HG03354 (cell line): ENCODE results near the gene LDHAL6A.

Source experiments
- ATAC-seq: cut with Tn5 transposase; IDR thresholded peaks from one replicate; pipeline ENCODE4 v1.9.1; 2021; ENCODE audit warnings: mild to moderate bottlenecking; ENCODE audit not compliant: unreplicated experiment, poor library complexity, severe bottlenecking

Gene LDHAL6A

DNA sequence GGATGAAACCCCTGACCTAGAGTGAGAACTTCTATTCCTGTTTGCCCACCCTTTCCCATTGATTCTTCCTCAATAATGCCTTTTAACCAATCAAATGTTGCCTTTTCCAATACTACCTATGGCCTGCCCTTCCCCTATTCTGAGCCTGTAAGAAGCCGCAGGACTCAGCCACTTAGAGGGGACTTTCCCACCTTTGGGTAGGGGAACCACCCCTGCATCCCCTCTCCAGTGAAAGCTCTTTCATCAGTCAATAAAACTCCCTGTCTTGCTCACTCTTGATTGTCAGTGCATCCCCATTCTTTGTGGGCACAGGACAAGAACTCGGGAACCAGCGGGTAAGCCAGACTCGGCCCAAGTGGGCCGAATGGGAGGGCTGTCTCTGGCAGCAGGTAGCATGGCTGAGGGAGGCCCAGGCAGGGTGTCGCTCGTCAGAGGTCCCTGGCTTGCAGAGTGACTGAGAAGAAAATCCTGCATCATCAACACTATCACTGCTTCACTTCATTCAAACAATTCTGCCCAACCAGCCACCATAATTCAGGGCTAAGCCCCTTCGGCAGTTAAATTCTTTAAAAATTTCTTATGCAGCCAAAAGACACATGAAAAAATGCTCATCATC, 30.4 kb downstream of the LDHAL6A start:
- ATAC-seq = peak; percentile 48

- no peak for ATAC-seq
Measured at GRCh38 chr11:18490319-18490718, 34.7 kb downstream of the LDHAL6A start.

DNA sequence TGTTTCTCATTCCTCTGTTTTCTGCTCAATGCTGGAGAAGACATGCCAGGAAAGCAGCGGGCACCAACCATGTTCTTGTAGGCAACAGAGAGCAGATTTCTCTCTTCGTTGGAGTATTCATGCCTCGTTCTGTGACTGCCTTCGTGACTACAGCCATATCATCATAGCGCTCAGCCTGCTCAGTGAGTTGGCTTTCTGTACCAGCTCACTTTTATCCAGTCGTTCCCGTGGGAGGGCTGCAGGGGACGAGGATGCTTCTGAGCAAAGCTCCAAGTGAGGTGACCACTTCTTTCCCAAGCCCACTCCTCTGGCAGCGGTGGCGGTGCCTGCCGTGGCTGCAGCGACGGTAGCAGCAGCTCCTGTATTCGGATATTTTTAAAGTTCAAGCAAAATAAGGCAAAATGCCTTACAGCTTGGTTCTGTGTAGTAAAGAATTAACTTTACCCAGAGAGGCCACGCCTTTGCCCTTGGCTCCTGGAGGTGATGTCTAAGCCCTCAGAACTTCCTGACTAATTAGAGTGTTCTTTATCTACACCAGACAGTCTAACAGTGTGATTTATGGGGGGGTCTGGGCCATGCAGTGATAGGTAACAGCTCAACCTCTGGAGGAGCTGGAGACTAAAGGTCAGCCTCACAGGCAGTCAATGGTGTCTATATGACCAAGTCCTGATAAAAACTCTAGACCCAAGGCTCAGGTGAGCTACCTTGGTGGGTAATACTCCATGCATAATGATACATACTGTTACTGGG, 35.3 kb downstream of the LDHAL6A start:
- no peak for ATAC-seq

- ATAC-seq = no peak
Measured at GRCh38 chr11:18491924-18492323, 36.3 kb downstream of the LDHAL6A start.

DNA sequence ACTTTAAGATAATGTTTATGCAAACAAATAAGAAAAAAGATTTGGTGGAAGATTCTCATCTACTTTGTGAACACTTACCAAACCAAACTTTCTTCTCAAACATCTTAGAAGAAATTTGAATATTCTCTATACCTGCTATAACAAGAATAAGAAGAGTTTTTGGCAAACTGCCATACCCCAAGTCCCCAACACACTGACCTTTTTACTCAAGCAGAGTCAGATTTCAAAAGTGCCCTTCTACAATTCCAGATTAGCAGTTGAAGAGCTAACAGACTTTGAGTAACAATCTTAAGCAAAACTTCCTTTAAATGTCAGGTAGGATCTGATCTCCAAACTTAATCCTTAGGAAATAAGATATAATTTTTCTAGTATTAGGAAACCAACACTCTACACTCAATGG, 37.2 kb downstream of the LDHAL6A start:
- no peak for ATAC-seq

- ATAC-seq = no peak
Measured at GRCh38 chr11:18493310-18493709, 37.7 kb downstream of the LDHAL6A start.

GRCh38 chr11:18495271-18495670, 39.6 kb downstream of the LDHAL6A start:
- ATAC-seq = no peak

DNA sequence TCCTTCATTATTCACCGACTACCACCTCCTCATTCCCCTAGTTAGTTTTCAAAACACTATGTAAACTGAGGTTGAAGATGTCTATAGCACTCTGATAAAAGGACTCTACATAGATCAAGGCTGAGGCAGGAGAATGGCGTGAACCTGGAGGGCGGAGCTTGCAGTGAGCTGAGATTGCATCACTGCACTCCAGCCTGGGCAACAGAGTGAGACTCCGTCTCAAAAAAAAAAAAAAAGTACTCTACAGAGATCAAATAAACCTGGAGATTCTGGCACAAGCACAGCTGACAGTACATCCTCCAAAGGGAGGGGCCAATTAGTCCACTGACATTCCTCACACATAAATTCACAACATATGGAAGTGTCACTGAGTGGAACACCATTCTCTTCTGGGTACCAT, 40.0 kb downstream of the LDHAL6A start:
- ATAC-seq = no peak

DNA sequence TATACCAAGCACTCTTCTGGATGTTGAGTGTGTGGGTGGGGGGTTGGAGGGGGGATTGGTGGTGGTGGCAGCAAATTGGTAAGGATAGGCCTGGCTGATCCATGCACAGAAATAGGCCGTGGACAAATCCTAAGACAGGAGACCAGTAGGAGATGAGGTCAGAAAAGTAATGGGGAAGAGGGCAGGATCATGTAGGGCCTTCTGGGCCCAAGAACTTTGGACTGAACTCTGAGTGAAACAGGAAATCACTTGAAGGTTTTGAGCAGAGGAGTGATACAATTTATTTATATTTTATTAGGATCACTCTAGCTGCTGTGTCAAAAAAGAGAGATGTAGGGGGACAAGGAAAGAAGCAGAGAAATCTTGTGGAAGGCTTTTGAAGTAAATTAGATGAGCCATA, 42.4 kb downstream of the LDHAL6A start:
- no peak for ATAC-seq

- no peak for ATAC-seq
Measured at GRCh38 chr11:18501629-18502028, 46.0 kb downstream of the LDHAL6A start.

GRCh38 chr11:18502352-18502751, 46.7 kb downstream of the LDHAL6A start:
- no peak for ATAC-seq

DNA sequence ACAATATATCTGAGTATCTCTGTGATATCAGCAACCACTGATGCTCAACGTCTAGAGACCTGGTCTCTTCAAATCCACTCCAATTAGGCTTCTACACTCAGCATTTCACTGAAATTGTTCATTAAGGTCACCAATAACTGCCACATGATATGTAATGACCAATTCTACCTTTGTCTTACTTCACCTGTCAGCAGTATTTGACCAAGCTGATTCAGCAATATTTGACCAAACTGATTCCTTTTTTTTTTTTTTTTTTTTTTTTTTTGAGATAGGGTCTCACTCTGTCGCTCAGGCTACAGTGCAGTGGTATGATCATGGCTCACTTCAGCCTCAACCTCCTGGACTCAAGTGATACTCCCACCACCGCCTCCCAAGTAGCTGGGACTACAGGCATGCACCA, 65.5 kb downstream of the LDHAL6A start:
- no peak for ATAC-seq

- no peak for ATAC-seq
Measured at GRCh38 chr11:18522388-18522787, 66.7 kb downstream of the LDHAL6A start.

DNA sequence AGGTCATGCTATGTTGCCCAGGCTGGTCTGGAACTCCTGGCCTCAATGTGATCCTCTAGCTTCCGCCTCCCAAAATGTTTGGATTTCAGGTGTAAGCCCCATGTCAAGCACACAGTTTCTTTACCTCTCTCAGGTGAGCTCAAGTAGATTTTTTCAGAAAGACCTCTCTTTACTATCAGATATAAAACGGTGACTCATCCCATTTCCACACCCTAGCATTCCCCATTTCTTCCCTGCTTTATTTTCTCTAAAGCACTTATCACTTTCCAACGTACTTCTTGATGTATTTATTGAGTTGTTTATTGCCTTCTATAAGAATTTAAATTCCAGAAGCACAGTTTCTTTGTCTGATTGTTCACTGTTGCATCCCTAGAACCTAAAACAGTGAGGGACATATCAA, 67.4 kb downstream of the LDHAL6A start:
- no peak for ATAC-seq

- no peak for ATAC-seq
Measured at GRCh38 chr11:18524248-18524647, 68.6 kb downstream of the LDHAL6A start.

- ATAC-seq = no peak
Measured at GRCh38 chr11:18526130-18526520, 70.5 kb downstream of the LDHAL6A start.

DNA sequence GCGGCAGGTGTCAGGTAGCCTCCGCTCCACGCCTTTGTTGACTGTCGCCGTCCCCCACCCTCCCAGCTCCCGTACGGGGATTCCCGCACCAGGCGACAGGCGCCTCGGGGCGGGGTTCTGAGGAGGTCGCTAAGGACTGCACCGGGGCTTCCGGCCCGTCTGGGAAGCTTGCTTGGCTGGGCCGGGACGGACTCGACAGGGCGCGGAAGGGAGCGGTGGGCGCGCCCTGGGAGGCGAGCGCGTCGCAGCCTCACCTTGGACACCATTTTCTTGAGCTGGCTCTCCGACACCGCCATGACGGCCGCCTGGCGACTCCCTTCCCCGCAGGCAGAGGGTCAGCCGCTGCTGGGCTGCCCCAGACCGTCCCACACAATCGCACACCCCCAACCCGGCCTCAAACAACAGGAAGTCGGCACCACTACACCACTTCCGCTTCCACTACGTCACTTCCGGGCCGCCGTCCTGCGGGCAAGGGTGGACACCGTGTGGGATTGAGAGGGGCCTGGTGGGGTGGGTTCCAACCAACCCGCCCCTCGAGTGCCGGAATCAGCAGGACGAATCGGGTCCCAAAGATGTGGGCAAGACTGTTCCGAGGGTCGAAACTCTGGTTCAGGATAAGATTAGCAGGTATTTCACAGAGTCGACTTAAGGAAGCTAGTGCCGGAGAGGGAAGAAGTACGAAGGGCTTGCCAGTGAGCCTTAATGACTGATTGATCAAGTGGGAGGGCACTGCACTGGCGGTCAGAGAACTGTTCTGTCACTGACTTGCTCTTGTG, 71.1 kb downstream of the LDHAL6A start, which contains the start of gene TSG101:
TSG101 (minus strand) TSS at position 422 of the 776 bp plus-strand sequence; CDS start at position 296, 126 bp downstream.
- peak; percentile 97 for ATAC-seq

DNA sequence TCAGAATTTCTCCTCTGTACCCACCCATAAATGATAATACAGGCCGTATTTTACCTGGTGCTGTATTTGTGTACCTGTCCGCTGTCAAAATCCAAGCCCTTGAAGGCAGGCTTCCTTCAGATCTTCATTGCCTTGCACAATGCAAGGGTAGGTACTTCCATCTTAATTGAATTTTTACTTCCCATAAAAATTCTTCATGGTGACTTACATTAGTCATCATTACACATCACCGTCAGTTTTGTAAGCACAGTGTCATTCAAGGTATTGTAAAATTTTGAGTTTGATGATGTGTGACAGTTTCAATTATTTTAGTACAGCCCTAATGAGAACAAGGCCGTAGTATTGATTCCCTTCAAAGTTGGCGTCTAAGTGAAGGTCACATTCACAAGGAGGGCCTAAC, 71.9 kb downstream of the LDHAL6A start:
- ATAC-seq = no peak
